GM12873 (cell line): ENCODE data around the gene ANKEF1.

Source experiments
- TF ChIP-seq, protein P1 (sequence below): IDR thresholded peaks from 2 replicates; pipeline ENCODE4 v1.5.1; 2012; ENCODE audit warnings: low read depth, mild to moderate bottlenecking, moderate library complexity, low read length, control low read depth; ENCODE audit not compliant: insufficient read depth; ENCODE audit errors: missing control alignments

ANKEF1 gene

DNA sequence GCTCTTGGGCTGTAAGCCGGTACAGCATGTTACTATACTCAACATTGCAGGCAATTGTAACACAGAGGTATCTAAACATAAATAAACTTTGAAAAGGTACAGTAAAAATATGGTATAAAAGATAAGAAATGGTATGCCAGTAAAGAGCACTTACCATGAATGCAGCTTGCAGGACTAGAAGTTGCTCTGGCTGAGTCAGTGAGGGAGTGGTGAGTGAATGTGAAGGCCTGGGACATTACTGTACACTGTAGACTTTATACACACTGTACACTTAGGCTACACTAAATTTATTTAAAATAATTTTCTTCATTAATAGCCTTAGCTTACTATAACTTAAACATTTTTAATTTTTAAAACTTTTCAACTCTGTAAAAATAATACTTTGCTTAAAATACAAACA, 37.8 kb upstream of the ANKEF1 start:
- TF ChIP-seq, protein P1, sequence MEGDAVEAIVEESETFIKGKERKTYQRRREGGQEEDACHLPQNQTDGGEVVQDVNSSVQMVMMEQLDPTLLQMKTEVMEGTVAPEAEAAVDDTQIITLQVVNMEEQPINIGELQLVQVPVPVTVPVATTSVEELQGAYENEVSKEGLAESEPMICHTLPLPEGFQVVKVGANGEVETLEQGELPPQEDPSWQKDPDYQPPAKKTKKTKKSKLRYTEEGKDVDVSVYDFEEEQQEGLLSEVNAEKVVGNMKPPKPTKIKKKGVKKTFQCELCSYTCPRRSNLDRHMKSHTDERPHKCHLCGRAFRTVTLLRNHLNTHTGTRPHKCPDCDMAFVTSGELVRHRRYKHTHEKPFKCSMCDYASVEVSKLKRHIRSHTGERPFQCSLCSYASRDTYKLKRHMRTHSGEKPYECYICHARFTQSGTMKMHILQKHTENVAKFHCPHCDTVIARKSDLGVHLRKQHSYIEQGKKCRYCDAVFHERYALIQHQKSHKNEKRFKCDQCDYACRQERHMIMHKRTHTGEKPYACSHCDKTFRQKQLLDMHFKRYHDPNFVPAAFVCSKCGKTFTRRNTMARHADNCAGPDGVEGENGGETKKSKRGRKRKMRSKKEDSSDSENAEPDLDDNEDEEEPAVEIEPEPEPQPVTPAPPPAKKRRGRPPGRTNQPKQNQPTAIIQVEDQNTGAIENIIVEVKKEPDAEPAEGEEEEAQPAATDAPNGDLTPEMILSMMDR = no peak

DNA sequence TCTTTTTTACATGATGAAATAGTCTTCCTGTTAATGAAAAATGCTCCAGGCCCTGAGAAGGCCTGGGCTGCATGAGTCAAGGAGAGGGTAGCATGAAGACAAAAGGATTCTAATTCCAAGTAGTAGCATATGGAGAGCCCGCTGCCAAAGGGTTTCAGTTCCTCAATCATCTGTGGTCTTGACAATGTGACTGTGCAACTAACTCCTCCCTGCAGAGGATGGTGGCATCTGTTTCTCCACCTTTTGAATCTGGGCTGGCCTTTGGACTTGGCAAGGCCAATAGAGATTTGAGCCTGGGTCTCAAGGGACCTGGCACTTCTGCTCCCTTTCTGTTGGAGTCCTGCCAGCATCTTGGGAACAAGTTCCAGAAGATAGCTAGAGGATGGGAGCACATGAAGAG, 35.1 kb upstream of the ANKEF1 start:
- TF ChIP-seq, protein P1 = no peak

DNA sequence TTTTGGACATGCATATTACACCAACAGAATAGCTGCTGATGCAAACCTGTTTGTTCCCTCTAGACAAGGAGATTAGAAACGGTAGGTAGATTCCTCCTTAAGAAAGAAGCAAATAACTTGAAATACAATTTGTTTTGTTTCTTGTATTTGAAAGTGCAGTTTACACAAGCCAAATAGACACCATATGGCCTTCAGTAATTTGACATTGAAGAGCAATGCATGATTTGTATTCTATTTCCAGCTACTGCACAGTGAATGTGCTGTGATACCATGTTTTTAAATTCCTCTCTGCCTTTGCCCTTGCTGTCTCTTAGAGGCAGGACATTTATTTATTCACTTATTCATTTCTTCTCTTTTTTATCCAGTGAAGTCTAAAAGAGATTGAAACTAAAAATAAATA, 31.9 kb upstream of the ANKEF1 start:
- TF ChIP-seq, protein P1 = no peak

DNA sequence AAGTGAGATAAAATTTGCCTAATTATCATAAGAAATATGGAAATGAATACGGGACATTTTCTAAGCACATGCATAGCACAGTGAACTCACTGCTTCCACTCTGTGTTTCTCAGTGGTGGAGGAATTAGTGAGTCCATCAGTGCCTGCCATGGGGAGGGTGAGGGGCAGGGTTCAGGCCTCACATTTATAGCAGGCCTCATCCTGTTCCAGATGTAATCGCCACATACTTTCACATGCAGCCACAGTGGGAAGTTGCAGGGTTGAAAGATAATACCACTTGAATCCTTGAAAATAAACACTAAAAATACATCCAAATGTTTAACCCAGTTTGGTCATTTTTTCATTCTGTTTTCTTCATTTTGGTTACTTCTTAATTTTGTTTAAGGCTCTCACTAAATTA, 29.9 kb upstream of the ANKEF1 start:
- TF ChIP-seq, protein P1 = no peak

DNA sequence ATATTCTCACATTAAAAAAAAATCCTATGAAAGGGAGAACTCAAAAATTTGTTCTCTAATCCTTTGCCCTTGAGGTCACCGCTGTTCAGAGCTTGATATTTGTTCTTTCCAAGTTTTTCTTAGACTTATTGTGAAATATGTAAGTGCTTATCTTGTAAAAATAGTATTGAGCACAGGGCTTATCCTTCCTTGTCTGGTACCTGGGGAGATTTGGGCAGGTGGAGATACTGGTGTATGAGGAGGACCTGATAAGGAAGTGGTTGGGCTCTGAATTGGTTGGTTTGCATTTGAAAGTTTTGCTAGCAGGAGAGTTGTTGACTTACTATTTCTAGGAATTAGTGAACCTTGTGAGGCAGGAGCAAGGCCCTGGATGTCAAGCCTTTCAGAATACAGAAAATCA, 28.9 kb upstream of the ANKEF1 start:
- TF ChIP-seq, protein P1 = no peak

DNA sequence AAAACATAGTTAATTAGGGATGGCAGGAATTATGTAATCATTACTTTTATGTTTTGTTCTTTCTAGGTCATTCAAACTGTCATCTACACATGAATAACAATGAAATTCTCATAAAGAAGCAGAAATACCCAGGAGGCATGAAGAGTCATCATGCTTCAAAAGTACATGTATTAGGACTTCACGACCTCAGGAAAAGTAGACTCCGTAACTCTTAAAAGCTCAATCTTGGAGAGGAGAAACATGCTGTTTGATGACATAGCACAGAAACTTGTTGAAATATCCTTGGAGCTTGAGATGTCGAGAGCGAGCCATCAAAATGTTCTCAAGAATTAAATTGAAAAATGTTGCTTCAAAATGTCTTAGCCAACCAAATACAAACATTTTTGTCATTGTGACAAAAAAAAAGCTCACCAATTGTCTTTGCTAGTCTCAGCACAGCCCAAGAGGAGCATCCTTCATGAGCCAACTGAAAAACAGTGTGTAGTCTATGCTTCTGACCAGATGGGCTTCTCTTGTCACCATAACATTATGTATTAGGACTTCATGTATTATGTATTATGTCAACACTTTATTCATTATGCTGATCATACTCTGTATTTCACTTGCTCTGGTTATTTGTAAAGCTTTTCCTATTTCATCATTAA, 28.2 kb upstream of the ANKEF1 start:
- TF ChIP-seq, protein P1 = no peak

DNA sequence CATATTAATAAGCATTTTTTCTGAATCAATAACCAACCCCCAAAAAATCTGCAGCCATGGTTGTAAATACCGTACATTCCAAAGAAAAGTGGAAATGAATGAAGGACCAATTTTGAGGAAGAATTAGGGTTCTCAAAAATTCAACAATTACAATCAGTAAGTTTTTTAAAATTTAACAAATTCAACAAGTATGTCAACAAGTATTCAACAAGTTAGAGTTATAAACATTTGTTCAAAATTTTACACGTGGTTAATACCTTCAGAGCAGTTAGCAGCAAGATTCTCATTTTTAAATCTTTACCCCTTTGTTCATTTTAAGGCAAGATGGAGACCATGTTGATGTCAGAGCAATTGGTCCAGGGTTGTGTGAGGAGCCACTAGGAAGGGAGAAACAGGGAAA, 27.6 kb upstream of the ANKEF1 start:
- TF ChIP-seq, protein P1 = no peak
